ENCODE measurements around the gene COX18. TPM values are rescaled to one million over a fixed set of nuclear protein-coding genes. Genes with fewer than 3 reads are reported as not detected.

COX18 gene
- total RNA-seq, 1 experiment from 2014 or later = 20.5 TPM

DNA sequence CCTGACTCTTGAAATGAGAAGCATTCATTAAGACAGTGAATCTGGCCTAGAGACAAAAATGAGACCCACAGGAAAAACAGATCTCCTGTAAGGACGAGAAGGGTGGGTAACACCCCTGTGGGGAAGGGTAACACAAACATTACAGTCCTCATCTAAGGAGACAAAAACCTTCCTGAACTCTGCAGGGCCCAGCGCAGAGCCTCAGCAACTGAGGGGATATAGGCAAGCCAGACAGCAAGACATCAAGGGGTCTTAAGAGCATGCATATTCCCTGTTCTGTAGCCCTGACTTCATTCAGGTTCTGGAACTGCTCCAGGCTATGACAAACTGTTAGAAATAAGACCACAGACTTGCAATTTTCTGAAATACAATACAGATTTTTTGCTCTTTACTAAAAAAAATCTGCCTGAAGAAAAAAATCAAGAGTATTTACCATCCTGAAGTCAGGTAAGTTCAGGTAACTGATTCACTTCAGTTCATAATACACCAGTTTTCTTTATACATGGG lies 15.5 kb downstream of the COX18 start:
- Histone ChIP-seq H2BK15ac (ENCODE audit: low read depth, low read length) (no peak overlapping the region), H2BK20ac (ENCODE audit: low read depth, low read length, poor library complexity, severe bottlenecking) (no peak overlapping the region), H3K4me2 (ENCODE audit: insufficient read depth, insufficient read length, low read length) (no peak overlapping the region), H3T11ph (ENCODE audit: low read length) (no peak overlapping the region), H3K27me3 (ENCODE audit: insufficient read depth, low read length) (no peaks in the 10 kb centered on the region), H4K8ac (replicated peaks; ENCODE audit: insufficient read length, low read depth, low read length) (no peak overlapping the region), H3K9me3 (ENCODE audit: control insufficient read depth, low read depth, low read length) (no peaks in the 10 kb centered on the region), H2BK120ac (ENCODE audit: low read depth, low read length, poor library complexity, severe bottlenecking) (no peak overlapping the region), H2AK5ac (ENCODE audit: insufficient read length, low read length) (no peak overlapping the region), H3K14ac (ENCODE audit: insufficient read depth, low read length) (no peak overlapping the region), H3K23me2 (ENCODE audit: insufficient read length, low read depth, low read length, poor library complexity, severe bottlenecking) (no peaks in the 10 kb centered on the region), H4K91ac (ENCODE audit: insufficient read length, low read depth, low read length) (no peak overlapping the region), H3K4ac (ENCODE audit: low read depth, low read length) (no peak overlapping the region), H3K79me2 (ENCODE audit: insufficient read depth, low read length) (no peaks in the 10 kb centered on the region), H3K79me1 (ENCODE audit: insufficient read depth, low read depth, low read length, poor library complexity, severe bottlenecking) (no peaks in the 10 kb centered on the region), H2BK5ac (ENCODE audit: insufficient read length, low read length) (no peak overlapping the region), H3K9ac (ENCODE audit: extremely low read depth, insufficient read length, low read length) (no peak overlapping the region), H3K56ac (ENCODE audit: insufficient read length, low read depth, low read length) (no peak overlapping the region), H3K23ac (ENCODE audit: insufficient read length, low read depth, low read length) (no peak overlapping the region), H3K4me1 (ENCODE audit: insufficient read depth, low read length) (peaks cover 13% of the 10 kb centered on the region; the same call in 1 of the 2 replicates), H4K20me1 (ENCODE audit: control insufficient read depth, insufficient read depth, insufficient read length) (no peaks in the 10 kb centered on the region), H4K5ac (ENCODE audit: insufficient read length, low read depth, low read length) (no peak overlapping the region), H2AFZ (ENCODE audit: low read length) (no peak overlapping the region), H2BK12ac (ENCODE audit: insufficient read length, low read depth, low read length) (no peak overlapping the region), H3K18ac (ENCODE audit: insufficient read length, low read depth, low read length) (no peak overlapping the region), H3K27ac (ENCODE audit: insufficient read length, low read depth, low read length) (no peak overlapping the region)
- TF ChIP-seq, protein P1, sequence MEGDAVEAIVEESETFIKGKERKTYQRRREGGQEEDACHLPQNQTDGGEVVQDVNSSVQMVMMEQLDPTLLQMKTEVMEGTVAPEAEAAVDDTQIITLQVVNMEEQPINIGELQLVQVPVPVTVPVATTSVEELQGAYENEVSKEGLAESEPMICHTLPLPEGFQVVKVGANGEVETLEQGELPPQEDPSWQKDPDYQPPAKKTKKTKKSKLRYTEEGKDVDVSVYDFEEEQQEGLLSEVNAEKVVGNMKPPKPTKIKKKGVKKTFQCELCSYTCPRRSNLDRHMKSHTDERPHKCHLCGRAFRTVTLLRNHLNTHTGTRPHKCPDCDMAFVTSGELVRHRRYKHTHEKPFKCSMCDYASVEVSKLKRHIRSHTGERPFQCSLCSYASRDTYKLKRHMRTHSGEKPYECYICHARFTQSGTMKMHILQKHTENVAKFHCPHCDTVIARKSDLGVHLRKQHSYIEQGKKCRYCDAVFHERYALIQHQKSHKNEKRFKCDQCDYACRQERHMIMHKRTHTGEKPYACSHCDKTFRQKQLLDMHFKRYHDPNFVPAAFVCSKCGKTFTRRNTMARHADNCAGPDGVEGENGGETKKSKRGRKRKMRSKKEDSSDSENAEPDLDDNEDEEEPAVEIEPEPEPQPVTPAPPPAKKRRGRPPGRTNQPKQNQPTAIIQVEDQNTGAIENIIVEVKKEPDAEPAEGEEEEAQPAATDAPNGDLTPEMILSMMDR (conservative IDR thresholded peaks at IDR 0.05) = no peak
- no peaks in the 10 kb centered on the region for H3K9me3 Mint-ChIP-seq
- peaks cover 29 to 33% of the 10 kb centered on the region in 2 experiments for H3K4me1 Mint-ChIP-seq
- H3K36me3 Mint-ChIP-seq (ENCODE audit: insufficient read depth in 1 of 3, low read depth in 3 of 3) = peaks cover 5 to 30% (median 25%) of the 10 kb centered on the region in 3 experiments; a peak in 5 of 7 replicates
- no CpG with 5 or more reads among the region's 2 CpGs for WGBS (ENCODE audit: extremely low coverage, insufficient read length, low lambda C conversion rate)
- no peak overlapping the region for H3K4me3 Mint-ChIP-seq
- H3K27me3 Mint-ChIP-seq (ENCODE audit: low read depth) = no peaks in the 10 kb centered on the region
- peak overlapping the region; percentile 88 to 93 (median 88); a peak in 6 of 7 replicates for H3K27ac Mint-ChIP-seq
- no peak for DNase-seq
